Mesenteric fat pad (tissue), 1 donor: ENCODE results near the gene FANCD2. TPM values are rescaled to one million over a fixed set of nuclear protein-coding genes. Genes with fewer than 3 reads are reported as not detected.
"Not testable (repeated sequence)": the region's sequence is repeated elsewhere in the genome, so short reads cannot be mapped to it uniquely, and the experiment has no call there.

Experiments used
- DNase-seq: peaks from one replicate; pipeline ENCODE4 v3.0.0-alpha.2; 2020; ENCODE audit warnings: low spot score
- total RNA-seq: library from RNA; stranded (reverse); fragmentation: NEBNext Ultra II Directional; extraction: Animal tissue kit (Norgen Biotek cat#: 25700); gene quantifications from one replicate; pipeline ENCODE4 v1.2.1, GENCODE V29; 2021
- donor health status: DM: yes; HTN: yes; CAD: no.

The FANCD2 gene
- total RNA-seq, 1 donor from 2014 or later = 2.8 TPM

GRCh38 chr3:10012106-10012505 is 14.1 kb upstream of the FANCD2 start:
- no peak for DNase-seq

- no peak for DNase-seq
Observed at GRCh38 chr3:10015461-10015904, 10.8 kb upstream of the FANCD2 start.

- no peak for DNase-seq
Observed at GRCh38 chr3:10017636-10018292, 8.5 kb upstream of the FANCD2 start.

GRCh38 chr3:10018806-10019205 is 7.4 kb upstream of the FANCD2 start:
- DNase-seq = not testable (repeated sequence)

GRCh38 chr3:10019326-10019725 is 6.9 kb upstream of the FANCD2 start:
- no peak for DNase-seq

GRCh38 chr3:10021856-10022775 is 4.1 kb upstream of the FANCD2 start:
- no peak for DNase-seq

GRCh38 chr3:10023587-10024310 is 2.5 kb upstream of the FANCD2 start:
- DNase-seq = no peak

GRCh38 chr3:10025205-10026083 is 793 bp upstream of the FANCD2 start:
- DNase-seq = no peak

- DNase-seq = no peak
Observed at GRCh38 chr3:10041034-10041433, 14.8 kb downstream of the FANCD2 start.

GRCh38 chr3:10047876-10048275 is 21.6 kb downstream of the FANCD2 start:
- DNase-seq = no peak

- not testable (repeated sequence) for DNase-seq
Observed at GRCh38 chr3:10053054-10053453, 26.8 kb downstream of the FANCD2 start.

GRCh38 chr3:10055097-10055496 is 28.9 kb downstream of the FANCD2 start:
- DNase-seq = no peak

- DNase-seq = not testable (repeated sequence)
Observed at GRCh38 chr3:10070077-10070476, 43.8 kb downstream of the FANCD2 start.

GRCh38 chr3:10074666-10075065 is 48.4 kb downstream of the FANCD2 start:
- no peak for DNase-seq

- no peak for DNase-seq
Observed at GRCh38 chr3:10081871-10082270, 55.6 kb downstream of the FANCD2 start.

GRCh38 chr3:10085738-10086137 is 59.5 kb downstream of the FANCD2 start:
- no peak for DNase-seq

- no peak for DNase-seq
Observed at GRCh38 chr3:10088256-10088655, 62.0 kb downstream of the FANCD2 start.

- no peak for DNase-seq
Observed at GRCh38 chr3:10090179-10090578, 63.9 kb downstream of the FANCD2 start.

- DNase-seq = not testable (repeated sequence)
Observed at GRCh38 chr3:10090774-10091173, 64.5 kb downstream of the FANCD2 start.

GRCh38 chr3:10091387-10091786 is 65.2 kb downstream of the FANCD2 start:
- not testable (repeated sequence) for DNase-seq

- no peak for DNase-seq
Observed at GRCh38 chr3:10093678-10094077, 67.4 kb downstream of the FANCD2 start.
